Mucosa of rectum (tissue), 2 donors: ENCODE data around the gene GLIS2.

Experiments used
- H3K27ac ChIP-seq, 2 donors: one replicate each; pipeline ENCODE4 v1.7.0; 2013; ENCODE audit warnings: inconsistent platforms in 2 of 2, low read depth in 2 of 2, low read length in 2 of 2
- H3K27me3 ChIP-seq, 2 donors: one replicate each; pipeline ENCODE4 v1.7.0; 2013; ENCODE audit warnings: low read length in 2 of 2; ENCODE audit not compliant: control insufficient read depth in 2 of 2, insufficient read depth in 2 of 2
- H3K36me3 ChIP-seq, 2 donors: one replicate each; pipeline ENCODE4 v1.7.0; 2013; ENCODE audit warnings: low read length in 2 of 2; ENCODE audit not compliant: control insufficient read depth in 2 of 2, insufficient read depth in 2 of 2
- H3K4me1 ChIP-seq, 2 donors: one replicate each; pipeline ENCODE4 v1.7.0; 2013; ENCODE audit warnings: low read length in 2 of 2, mild to moderate bottlenecking in 1 of 2; ENCODE audit not compliant: control insufficient read depth in 2 of 2, insufficient read depth in 2 of 2
- H3K4me3 ChIP-seq, 2 donors: one replicate each; pipeline ENCODE4 v1.7.0; 2013; ENCODE audit warnings: low read length in 2 of 2
- H3K9ac ChIP-seq, 2 donors: one replicate each; pipeline ENCODE4 v1.7.0; 2013; ENCODE audit warnings: low read length in 2 of 2, low read depth in 1 of 2, mild to moderate bottlenecking in 1 of 2
- H3K9me3 ChIP-seq, 2 donors: one replicate each; pipeline ENCODE4 v1.7.0; 2013; ENCODE audit warnings: low read length in 2 of 2; ENCODE audit not compliant: control insufficient read depth in 2 of 2
- donor health status: healthy.
- donor health status: Normal muscosa, but diverticular disease.

GLIS2 gene

DNA sequence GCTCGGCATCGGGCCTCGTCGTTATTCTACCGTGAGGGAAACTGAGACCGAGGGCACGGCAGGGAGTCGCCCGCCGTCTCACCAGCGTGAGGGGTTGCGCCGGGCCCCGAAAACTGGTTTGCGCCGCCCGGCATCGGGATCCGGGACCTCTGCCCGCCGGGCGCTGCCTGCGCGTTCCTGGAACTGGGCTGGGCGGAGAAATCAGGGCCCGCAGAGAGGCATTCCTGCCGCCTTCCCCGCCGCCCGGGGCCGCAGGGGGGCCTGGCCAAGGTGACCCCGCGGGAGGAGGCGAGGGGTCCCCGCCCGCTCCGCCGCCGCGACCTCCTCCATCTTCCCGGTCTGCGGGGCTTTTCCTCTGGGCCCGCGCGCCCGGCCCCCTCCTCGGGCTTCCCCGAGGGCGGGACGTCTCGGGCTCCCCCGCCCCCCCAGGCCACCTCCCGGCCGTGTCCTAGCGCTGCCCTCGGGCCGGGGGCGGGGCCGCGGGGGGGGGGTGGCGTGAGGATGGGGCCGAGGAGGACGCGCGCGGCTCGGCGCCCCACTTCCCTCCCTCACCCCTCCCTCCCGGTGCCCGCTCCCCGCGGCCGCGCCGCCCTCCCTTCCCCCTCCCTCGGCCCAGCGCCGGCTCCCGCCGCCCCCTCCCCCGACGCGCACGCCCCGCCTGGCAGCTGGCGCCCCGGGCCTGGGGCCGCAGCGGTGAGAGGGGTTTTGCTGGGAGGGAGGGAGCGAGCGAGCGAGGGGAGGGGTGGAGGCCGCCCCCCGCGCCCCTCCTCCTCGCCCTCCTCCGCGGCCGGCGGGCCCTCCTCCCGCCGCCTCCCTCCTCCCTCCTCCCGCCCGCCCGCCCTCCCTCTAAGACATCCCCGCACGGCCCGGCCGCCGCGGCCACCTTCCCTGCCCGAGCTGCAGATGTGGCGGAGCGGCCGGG lies at the start of gene GLIS2:
Gene GLIS2, plus strand, starts transcription at position 882 of the 922 bp plus-strand sequence. CDS start 16,214 bp downstream, outside the sequence.
- H3K36me3 ChIP-seq = no peaks in the 10 kb centered on the region
- peaks cover 11 to 20% of the 10 kb centered on the region in 2 donors for H3K4me1 ChIP-seq
- peak within 1 kb of the TSS; percentile 61 to 68 for H3K27ac ChIP-seq

DNA sequence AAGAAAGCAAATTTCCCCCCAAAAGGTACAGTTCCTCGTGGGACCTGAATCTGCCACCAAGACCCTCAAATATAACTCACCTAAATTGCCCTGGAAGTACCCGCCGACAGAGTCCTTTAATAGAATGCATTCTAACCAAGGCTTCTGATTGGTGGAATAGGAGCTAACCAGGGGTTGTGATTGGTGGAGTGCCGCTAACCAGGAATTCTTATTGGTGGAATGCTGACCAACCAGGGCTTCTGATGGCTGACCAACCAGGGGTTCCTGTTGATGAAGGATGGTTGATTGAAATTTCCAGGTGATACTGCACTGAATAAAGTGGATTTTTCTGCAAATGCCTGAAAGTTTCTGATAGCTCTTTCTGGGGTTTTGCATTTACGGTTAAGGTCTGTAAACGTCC lies 49.5 kb upstream of the GLIS2 start:
- Histone ChIP-seq H3K4me1 (peaks cover 17 to 20% of the 10 kb centered on the region in 2 donors), H3K4me3 (no peak overlapping the region), H3K9ac (no peak overlapping the region), H3K9me3 (no peaks in the 10 kb centered on the region), H3K27me3 (no peaks in the 10 kb centered on the region), H3K27ac (no peak overlapping the region), H3K36me3 (peaks cover 4 to 6% of the 10 kb centered on the region in 2 donors)

More for the DNA sequence above, at the start of gene GLIS2:
- peak within 1 kb of the TSS; percentile 38 to 51 for H3K9ac ChIP-seq
- peaks cover 8 to 21% of the 10 kb centered on the region in 2 donors for H3K27me3 ChIP-seq
- H3K4me3 ChIP-seq = peak within 1 kb of the TSS; percentile 50 to 60
- H3K9me3 ChIP-seq = no peaks in the 10 kb centered on the region

DNA sequence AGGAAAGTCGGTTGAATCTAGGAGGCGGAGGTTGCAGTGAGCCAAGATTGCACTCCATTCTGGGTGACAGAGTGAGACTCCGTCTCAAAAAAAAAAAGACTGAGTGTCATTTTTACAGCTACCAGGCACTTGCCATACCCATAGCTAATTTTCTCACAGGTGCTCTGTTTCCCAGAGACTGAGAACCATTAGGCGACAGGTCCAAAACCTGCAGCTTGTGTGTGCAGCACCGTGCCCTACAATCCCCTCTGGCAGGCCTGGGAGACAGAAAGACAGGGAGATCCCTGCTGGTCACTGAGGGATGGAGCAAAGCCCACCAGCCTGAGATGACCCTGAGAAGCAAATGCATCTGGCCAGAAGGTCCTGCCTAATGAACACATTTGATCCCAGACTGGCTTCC lies 45.8 kb upstream of the GLIS2 start:
- no peak overlapping the region for H3K9ac ChIP-seq
- H3K4me1 ChIP-seq = peaks cover 10 to 13% of the 10 kb centered on the region in 2 donors
- no peaks in the 10 kb centered on the region for H3K9me3 ChIP-seq
- H3K36me3 ChIP-seq = no peaks in the 10 kb centered on the region
- no peak overlapping the region for H3K27ac ChIP-seq
- H3K4me3 ChIP-seq = no peak overlapping the region
- H3K27me3 ChIP-seq = no peaks in the 10 kb centered on the region

DNA sequence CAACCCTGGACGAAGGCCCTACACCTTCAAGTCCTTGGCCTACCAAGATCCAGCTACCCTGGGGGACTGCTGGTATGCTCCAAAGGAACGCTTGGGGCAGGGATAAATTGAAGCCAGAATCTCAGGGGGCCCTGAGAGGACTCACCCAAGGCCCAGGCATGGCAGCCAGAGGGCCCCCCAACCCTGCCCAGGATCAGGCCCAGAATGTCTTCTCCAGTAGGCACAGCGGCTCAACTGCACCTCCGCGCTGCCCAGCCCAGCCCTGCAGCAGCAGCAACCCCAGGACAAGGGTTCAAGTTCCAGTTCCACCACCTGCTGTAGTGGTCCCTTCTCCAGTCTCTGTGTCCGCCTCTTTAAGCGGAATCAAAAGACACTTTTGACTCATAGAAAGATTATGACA lies 45.3 kb upstream of the GLIS2 start:
- no peak overlapping the region for H3K9ac ChIP-seq
- H3K27ac ChIP-seq = no peak overlapping the region
- H3K4me3 ChIP-seq = no peak overlapping the region
- no peaks in the 10 kb centered on the region for H3K27me3 ChIP-seq
- H3K4me1 ChIP-seq = peaks cover 10 to 12% of the 10 kb centered on the region in 2 donors
- no peaks in the 10 kb centered on the region for H3K9me3 ChIP-seq
- H3K36me3 ChIP-seq = no peaks in the 10 kb centered on the region

DNA sequence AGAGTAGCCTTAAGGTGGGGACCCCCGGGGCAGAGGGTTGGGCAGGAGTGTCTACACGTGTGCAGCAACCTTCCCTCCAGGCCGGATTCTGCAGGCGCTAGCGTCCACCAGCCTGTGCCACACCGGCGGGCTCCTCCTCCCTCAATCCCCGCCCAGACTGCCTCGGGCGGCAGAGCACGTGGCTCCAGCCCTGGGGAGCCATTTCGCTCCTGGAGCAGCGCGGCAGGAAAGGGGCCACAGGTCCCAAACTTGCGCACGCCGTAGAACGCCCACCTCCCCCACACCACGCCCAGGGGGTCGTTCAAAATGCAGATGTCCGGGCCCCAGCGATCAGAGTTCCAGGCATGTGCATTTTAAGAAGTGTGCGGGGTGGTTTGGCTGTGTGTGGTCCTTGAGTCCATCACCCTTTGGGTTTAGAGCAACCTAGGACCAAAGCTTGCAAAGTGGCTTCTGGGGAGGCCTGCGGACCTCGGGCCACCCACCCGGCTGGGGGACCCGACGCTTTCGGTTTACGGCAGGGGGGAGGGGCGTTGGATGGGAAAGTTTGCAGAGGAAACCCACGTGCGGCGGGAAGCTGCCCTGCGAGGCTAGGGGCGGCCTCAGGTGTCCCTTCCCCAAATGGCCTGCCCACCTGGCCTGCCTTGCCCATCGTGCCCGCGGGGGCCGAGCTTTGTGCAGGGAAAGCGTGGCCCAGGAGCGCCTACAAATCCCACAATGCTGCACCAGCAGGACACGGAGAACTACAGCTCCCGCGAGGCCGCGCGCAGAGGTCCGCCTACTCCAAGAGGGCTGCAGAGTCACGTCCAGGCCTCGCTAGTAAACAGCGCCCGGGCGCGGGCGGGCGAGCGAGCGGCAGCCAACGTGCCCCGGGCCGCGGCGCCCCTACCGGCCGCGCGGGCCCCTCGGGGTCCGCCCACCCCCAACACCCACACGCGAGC lies 44.4 kb upstream of the GLIS2 start:
- Histone ChIP-seq H3K9me3 (no peaks in the 10 kb centered on the region), H3K9ac (peak overlapping the region; percentile 79 to 85), H3K36me3 (no peaks in the 10 kb centered on the region), H3K27ac (peak overlapping the region; percentile 91 to 94), H3K4me3 (peak overlapping the region; percentile 88 to 90), H3K4me1 (peaks cover 10% of the 10 kb centered on the region in 2 donors), H3K27me3 (no peaks in the 10 kb centered on the region)

DNA sequence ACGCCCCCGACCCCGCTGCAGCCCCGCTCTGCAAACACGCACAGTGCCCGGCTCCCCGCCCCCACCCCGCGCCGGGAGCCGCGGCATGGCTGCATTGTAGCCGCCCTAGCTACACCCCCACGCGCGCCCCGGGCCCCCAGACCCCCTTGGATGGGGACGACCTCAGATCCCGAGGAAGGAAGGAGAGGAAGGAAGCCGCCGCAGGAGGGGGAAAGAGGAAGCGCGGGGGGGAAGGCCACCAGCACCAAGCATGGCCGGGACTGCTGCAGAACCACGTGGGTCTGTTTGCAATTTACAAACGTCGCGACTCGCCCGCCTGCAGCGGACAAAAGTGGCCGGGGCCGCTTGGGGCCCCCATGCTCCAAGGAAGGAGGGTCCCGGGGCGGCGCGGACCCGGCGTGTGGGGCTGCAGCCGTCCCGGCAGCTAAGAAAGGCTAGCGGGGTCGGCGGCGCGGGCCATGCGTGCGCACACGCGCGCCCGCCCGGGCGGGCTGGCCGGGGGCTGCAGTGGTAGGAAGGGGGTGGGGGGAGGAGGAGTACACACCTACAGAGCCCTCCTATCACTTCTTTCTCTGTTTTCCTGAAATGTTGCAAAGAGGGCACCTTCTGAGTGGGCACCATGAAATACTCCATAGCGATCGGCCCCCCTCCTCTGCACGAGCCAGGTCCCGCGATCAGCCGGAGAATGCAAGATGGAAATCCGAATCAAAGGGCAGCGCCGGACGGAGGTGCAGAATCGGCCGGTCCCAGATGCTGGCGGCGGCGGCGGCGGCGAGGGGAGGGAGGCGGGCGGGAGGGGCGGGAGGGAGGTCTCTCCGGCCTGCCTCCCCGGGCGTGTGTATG lies 43.5 kb upstream of the GLIS2 start:
- H3K9me3 ChIP-seq = no peaks in the 10 kb centered on the region
- H3K27me3 ChIP-seq = no peaks in the 10 kb centered on the region
- peaks cover 10% of the 10 kb centered on the region in 2 donors for H3K4me1 ChIP-seq
- peak overlapping the region in 1 of 2 donors; percentile 85 for H3K9ac ChIP-seq
- peak overlapping the region; percentile 88 to 90 for H3K4me3 ChIP-seq
- H3K36me3 ChIP-seq = no peaks in the 10 kb centered on the region
- peak overlapping the region; percentile 87 to 94 for H3K27ac ChIP-seq

DNA sequence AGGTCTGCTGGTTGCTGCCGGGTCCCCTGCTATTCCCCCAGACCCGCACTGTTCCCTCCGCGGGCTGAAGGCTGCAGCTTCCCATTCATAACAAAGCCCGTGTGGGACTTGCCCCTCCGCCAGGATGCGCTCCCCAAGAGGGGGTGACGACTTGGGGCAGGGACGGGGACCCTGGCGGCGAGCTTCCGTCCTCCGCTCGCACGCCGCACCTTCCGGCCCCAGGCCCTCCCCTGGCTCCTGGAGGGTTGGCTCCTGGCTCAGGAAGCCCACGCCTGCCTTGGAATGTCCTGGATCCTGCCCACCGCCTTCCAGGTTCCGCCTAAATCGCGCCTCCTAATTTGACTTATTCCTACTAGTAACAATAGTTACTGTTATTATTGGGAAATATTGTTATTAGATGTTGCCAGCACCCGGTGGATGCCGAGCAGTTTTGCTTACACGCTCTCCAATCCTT lies 42.0 kb upstream of the GLIS2 start:
- no peaks in the 10 kb centered on the region for H3K9me3 ChIP-seq
- peak overlapping the region; percentile 58 to 87 for H3K27ac ChIP-seq
- no peaks in the 10 kb centered on the region for H3K36me3 ChIP-seq
- H3K9ac ChIP-seq = peak overlapping the region; percentile 18 to 47
- peaks cover 10% of the 10 kb centered on the region in 2 donors for H3K4me1 ChIP-seq
- peak overlapping the region; percentile 74 to 90 for H3K4me3 ChIP-seq
- no peaks in the 10 kb centered on the region for H3K27me3 ChIP-seq

DNA sequence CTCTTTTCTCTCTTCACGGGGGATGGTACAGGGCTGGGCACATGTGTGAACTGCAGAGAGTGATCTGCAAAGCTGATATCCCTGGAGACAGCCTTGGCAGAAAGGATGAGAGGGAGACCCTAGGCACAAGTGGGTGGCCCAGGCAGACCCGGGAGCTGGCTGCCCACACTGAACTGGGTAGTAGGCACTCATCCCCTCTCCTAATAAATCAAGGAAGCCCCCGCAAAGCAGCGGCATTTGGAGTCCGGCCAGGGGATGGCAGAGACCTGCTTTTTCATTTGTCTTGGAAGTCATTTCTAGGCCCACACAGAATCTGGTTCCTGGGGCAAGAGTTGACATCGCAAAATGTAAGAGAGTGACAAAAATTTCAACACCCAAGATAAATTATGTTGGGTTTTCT lies 40.0 kb upstream of the GLIS2 start:
- Histone ChIP-seq H3K36me3 (no peaks in the 10 kb centered on the region), H3K27me3 (no peaks in the 10 kb centered on the region), H3K9me3 (no peaks in the 10 kb centered on the region), H3K27ac (no peak overlapping the region), H3K4me3 (no peak overlapping the region), H3K9ac (no peak overlapping the region), H3K4me1 (peaks cover 6 to 8% of the 10 kb centered on the region in 2 donors)

DNA sequence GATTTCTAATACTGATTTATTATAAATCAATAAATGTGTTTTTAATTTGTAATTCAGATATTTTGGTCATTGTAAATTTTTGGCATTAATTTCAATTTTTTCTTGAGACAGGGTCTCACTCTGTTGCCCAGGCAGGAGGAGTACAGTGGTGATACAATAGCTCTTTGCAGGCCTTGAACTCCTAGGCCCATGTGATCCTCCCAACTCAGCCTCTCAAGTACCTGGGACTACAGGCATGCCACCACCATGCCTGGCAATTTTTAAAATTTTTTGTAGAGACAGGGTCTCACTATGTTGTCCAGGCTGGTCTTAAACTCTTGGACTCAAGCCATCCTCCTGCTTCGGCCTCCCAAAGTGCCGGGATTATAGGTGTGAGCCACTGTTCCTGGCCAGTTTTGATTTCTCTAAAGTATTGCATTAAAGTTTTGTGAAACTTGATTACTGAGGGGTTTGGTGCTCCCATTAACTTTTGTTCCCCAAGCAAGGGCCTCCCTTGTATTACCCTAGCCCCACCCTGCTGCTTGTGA lies 37.8 kb upstream of the GLIS2 start:
- no peak overlapping the region for H3K4me3 ChIP-seq
- no peak overlapping the region for H3K27ac ChIP-seq
- H3K36me3 ChIP-seq = no peaks in the 10 kb centered on the region
- H3K9ac ChIP-seq = no peak overlapping the region
- H3K9me3 ChIP-seq = no peaks in the 10 kb centered on the region
- H3K4me1 ChIP-seq = peaks cover 0 to 3% of the 10 kb centered on the region in 2 donors
- H3K27me3 ChIP-seq = no peaks in the 10 kb centered on the region
